ENCODE data around the gene CPSF4. TPM values are rescaled to one million over a fixed set of nuclear protein-coding genes. Genes with fewer than 3 reads are reported as not detected.
"Not testable (repeated sequence)": the region's sequence is repeated elsewhere in the genome, so short reads cannot be mapped to it uniquely, and the experiment has no call there.

Gene CPSF4
- total RNA-seq, 4 donors from 2014 or later = 21.4 to 40.4 (median 26.1) TPM

DNA sequence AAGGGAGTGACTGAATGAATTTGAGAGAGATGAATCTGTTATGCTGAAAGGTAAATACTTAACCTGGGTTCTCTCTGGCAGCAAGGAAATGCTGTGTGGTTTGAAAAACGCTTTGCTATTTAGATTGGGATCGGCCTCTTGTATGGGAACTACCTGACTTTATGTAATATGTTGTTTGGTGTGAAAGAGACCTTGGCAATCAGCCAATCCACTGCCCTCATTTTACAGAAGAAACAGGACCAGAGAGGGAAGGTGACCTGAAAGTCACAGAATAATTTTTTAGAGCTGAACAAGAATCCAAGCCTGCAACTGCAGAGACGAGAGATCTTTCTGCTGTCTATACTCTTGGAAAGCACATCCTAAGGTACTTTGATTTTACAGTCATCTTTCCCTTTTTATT lies 28.9 kb upstream of the CPSF4 start:
- Histone ChIP-seq H3K36me3 (peaks cover 0 to 43% of the 10 kb centered on the region in 2 donors), H3K9me3 (no peaks in the 10 kb centered on the region), H3K27ac (peak overlapping the region; percentile 93 to 99 (median 96)), H3K4me3 (peak overlapping the region; percentile 96 to 100 (median 99)), H3K4me1 (peaks cover 33 to 38% of the 10 kb centered on the region in 2 donors), H3K27me3 (no peaks in the 10 kb centered on the region)
- in situ Hi-C loops (cut with MboI; ENCODE audit: low sequenced_read_pairs in 4 of 4) (loop anchor here in 1 of 4 donors (10.0 kb wide), 1 partner anchor 45 kb away; no protein-coding TSS in a partner anchor), intact Hi-C loops (cut with DNase I; ENCODE audit: low total_unique reads) (loop anchor here (5.0 kb wide), 1 partner anchor 83 kb away; the partner anchor contains the start of gene ARPC1A)
- DNase-seq = no peak
- TF ChIP-seq POLR2A (IDR thresholded peaks at IDR 0.05) = no peak
- TF ChIP-seq, protein P1, sequence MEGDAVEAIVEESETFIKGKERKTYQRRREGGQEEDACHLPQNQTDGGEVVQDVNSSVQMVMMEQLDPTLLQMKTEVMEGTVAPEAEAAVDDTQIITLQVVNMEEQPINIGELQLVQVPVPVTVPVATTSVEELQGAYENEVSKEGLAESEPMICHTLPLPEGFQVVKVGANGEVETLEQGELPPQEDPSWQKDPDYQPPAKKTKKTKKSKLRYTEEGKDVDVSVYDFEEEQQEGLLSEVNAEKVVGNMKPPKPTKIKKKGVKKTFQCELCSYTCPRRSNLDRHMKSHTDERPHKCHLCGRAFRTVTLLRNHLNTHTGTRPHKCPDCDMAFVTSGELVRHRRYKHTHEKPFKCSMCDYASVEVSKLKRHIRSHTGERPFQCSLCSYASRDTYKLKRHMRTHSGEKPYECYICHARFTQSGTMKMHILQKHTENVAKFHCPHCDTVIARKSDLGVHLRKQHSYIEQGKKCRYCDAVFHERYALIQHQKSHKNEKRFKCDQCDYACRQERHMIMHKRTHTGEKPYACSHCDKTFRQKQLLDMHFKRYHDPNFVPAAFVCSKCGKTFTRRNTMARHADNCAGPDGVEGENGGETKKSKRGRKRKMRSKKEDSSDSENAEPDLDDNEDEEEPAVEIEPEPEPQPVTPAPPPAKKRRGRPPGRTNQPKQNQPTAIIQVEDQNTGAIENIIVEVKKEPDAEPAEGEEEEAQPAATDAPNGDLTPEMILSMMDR (IDR thresholded peaks at IDR 0.05 in 4 of 5, conservative IDR thresholded peaks at IDR 0.05 in 1 of 5) = no peak
- ATAC-seq = no peak

DNA sequence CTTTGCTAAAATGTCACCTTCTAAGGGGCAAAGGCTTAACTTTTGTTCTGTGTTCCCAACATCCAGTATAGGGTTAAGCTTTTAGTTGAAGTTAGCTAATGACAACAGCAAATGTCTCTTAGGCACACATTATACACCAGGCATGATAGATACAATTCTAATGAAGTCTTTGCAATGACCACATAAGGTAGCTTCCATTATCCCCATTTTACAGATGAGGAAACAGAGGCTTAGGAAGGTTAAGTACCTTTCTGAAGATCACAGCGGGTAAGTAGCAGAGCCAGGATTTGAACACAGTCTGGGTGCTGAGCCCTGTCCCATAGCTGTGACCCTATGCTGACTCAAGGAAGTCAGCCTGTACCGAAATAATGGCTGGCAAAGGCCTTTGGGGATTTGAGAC lies 28.1 kb upstream of the CPSF4 start:
- in situ Hi-C loops (cut with MboI; ENCODE audit: low sequenced_read_pairs in 4 of 4) = loop anchor here in 1 of 4 donors (10.0 kb wide), 1 partner anchor 46 kb away; no protein-coding TSS in a partner anchor
- no peak for ATAC-seq
- peaks cover 30 to 33% of the 10 kb centered on the region in 2 donors for H3K4me1 ChIP-seq
- DNase-seq = no peak
- TF ChIP-seq, protein P1 (IDR thresholded peaks at IDR 0.05 in 4 of 5, conservative IDR thresholded peaks at IDR 0.05 in 1 of 5) = no peak
- no peak for TF ChIP-seq POLR2A (IDR thresholded peaks at IDR 0.05)
- H3K27ac ChIP-seq = no peak overlapping the region
- no peaks in the 10 kb centered on the region for H3K27me3 ChIP-seq
- peaks cover 0 to 51% of the 10 kb centered on the region in 2 donors for H3K36me3 ChIP-seq
- no peaks in the 10 kb centered on the region for H3K9me3 ChIP-seq
- no peak overlapping the region for H3K4me3 ChIP-seq
- intact Hi-C loops (cut with DNase I; ENCODE audit: low total_unique reads) = no loop called here

DNA sequence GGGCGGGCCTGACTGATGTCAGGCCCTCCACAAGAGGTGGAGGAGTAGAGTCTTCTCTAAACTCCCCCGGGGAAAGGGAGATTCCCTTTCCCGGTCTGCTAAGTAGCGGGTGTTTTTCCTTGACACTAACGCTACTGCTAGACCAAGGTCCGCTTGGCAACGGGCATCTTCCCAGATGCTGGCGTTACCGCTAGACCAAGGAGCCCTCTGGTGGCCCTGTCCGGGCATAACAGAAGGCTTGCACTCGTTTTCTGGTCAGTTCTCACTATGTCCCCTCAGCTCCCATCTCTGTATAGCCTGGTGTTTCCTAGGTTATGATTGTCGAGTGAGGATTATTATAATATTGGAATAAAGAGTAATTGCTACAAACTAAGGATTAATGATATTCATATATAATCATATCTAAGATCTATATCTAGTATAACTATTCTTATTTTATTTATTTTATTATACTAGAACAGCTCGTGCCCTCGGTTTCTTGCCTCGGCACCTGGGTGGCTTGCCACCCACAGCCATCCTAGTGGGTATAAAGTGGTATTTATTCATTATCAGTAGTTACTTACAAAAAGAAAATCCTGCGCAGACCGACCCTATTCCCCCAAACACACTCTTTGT lies 23.1 kb upstream of the CPSF4 start:
- H3K9me3 ChIP-seq; H3K4me1 ChIP-seq; intact Hi-C loops (cut with DNase I; ENCODE audit: low total_unique reads); H3K4me3 ChIP-seq; H3K27me3 ChIP-seq; ATAC-seq: not testable (repeated sequence)
- Histone ChIP-seq H3K27ac (peak overlapping the region in 1 of 4 donors; percentile 31), H3K36me3 (peaks cover 0 to 92% of the 10 kb centered on the region in 2 donors)
- TF ChIP-seq, protein P1 (IDR thresholded peaks at IDR 0.05 in 4 of 5, conservative IDR thresholded peaks at IDR 0.05 in 1 of 5) = peak; percentile 25 to 56 (median 48)
- in situ Hi-C loops (cut with MboI; ENCODE audit: low sequenced_read_pairs in 4 of 4) = loop anchor here in 1 of 4 donors (10.0 kb wide), 1 partner anchor 51 kb away; no protein-coding TSS in a partner anchor
- peak in 1 of 2 donors; percentile 65 for DNase-seq

DNA sequence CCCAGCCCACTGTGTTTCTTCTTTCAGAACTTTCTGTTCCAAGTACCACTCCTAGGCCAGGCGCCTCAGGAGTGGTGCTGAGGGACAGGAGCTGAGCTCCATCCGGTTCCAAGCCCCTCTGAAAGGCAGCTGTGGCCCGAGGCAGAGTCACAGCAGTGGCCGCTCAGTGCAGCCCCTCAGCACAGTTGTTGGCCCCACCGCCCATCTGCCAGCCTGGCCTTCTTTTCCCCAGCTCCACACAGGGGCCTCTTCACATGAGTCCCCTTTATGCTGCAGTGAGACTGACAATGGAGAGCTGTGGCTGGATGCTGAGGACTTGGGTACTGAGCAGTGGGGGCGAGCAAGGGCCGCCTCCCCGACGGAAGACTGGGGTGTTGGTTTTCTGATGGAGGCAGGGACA lies 20.5 kb upstream of the CPSF4 start:
- Histone ChIP-seq H3K27me3 (no peaks in the 10 kb centered on the region), H3K4me3 (no peak overlapping the region), H3K4me1 (no peaks in the 10 kb centered on the region), H3K9me3 (no peaks in the 10 kb centered on the region), H3K27ac (no peak overlapping the region), H3K36me3 (peaks cover 0 to 75% of the 10 kb centered on the region in 2 donors)
- in situ Hi-C loops (cut with MboI; ENCODE audit: low sequenced_read_pairs in 4 of 4) (loop anchor here in 1 of 4 donors (10.0 kb wide), 1 partner anchor 53 kb away; no protein-coding TSS in a partner anchor), intact Hi-C loops (cut with DNase I; ENCODE audit: low total_unique reads) (no loop called here)
- DNase-seq (no peak), ATAC-seq (no peak)
- TF ChIP-seq POLR2A (IDR thresholded peaks at IDR 0.05) = no peak
- TF ChIP-seq, protein P1 (IDR thresholded peaks at IDR 0.05 in 4 of 5, conservative IDR thresholded peaks at IDR 0.05 in 1 of 5) = no peak

Measured in gastrocnemius medialis (tissue), 4 donors.